A673 (cell line): ENCODE measurements around the gene PPARG.

ENCODE experiments used
- CTCF ChIP-seq: fragments of 300-800, 200-600 bp; sonication (generic); conservative IDR thresholded peaks from 2 replicates; pipeline ENCODE4 v1.5.1; 2017; ENCODE audit warnings: low read depth, mild to moderate bottlenecking, antibody characterized with exemption, low read length, moderate library complexity, mixed read lengths
- EZH2 ChIP-seq: fragments of 200-600 bp; sonication (generic); IDR thresholded peaks from 2 replicates; pipeline ENCODE4 v1.6.1; 2017; ENCODE audit warnings: borderline replicate concordance, low read depth, mild to moderate bottlenecking, mixed read lengths, antibody characterized with exemption, low read length; ENCODE audit not compliant: poor library complexity, severe bottlenecking

- TF ChIP-seq CTCF, result no peak
- TF ChIP-seq EZH2, result no peak
Observed at GRCh38 chr3:12455740-12456139, 166.9 kb downstream of the PPARG start.
